K562 (cell line): Measurements from ENCODE around the gene TRAP1. TPM values are rescaled to one million over a fixed set of nuclear protein-coding genes. Genes with fewer than 3 reads are reported as not detected.

Source experiments
- ATAC-seq: fragments of 200-7000 bp; cut with Tn5 transposase; 3 replicates; pipeline ENCODE4 v1.9.1; 2020; ENCODE audit warnings: moderate library complexity
- BruUV-seq: library from RNA; stranded (reverse); fragments of 400-500 nt; replicated peaks from 2 replicates; lab custom pipeline; 2021; lab: Mats Ljungman, UMichigan
- CTCF ChIA-PET: fragments of 300-600 bp; formaldehyde crosslinking; extraction: SDS; loops from one replicate; lab custom pipeline; 2021; ENCODE audit warnings: low intra/inter-chr PET ratio; lab: Yijun Ruan, JAX
- POLR2A ChIA-PET: fragments of 300-600, 350-650 bp; sonication (Branson Sonifier 250); formaldehyde crosslinking; extraction: SDS; loops from one replicate; lab custom pipeline; 2021; ENCODE audit warnings: antibody characterized with exemption, inconsistent platforms; lab: Yijun Ruan, JAX
- DNase-seq, 4 experiments: peaks; one replicate each; pipeline versions ENCODE4 v3.0.0 to v3.0.0-alpha.2; 2011 to 2018; ENCODE audit warnings: low spot score in 3 of 4, mixed read lengths in 3 of 4; ENCODE audit errors: extremely low read depth in 1 of 4
- FAIRE-seq: peaks from 2 replicates; lab custom pipeline; 2011; peaks lifted over from hg19 to GRCh38; lab: Jason Lieb, UNC
- H2AFZ ChIP-seq: 2 replicates; pipeline ENCODE4 v1.6.0; 2011; ENCODE audit warnings: low read depth, low read length, control low read depth, inconsistent platforms
- H3K27ac ChIP-seq: fragments of 200-600 bp; 3 replicates; pipeline ENCODE4 v1.8.0; 2011; ENCODE audit warnings: low read depth, mild to moderate bottlenecking, control low read depth, inconsistent platforms, low read length, moderate library complexity, mixed read lengths; ENCODE audit errors: extremely low read depth
- H3K27me3 ChIP-seq, 2 experiments: fragments of 300-600 bp in 1 of 2; 2 replicates in 1 of 2; 3 replicates in 1 of 2; pipeline versions ENCODE4 v1.6.0 to v1.8.0; 2011; ENCODE audit warnings: inconsistent platforms in 2 of 2, low read length in 2 of 2, mild to moderate bottlenecking in 1 of 2, mixed read lengths in 1 of 2, moderate library complexity in 1 of 2; ENCODE audit not compliant: control insufficient read depth in 2 of 2, insufficient read depth in 2 of 2
- H3K36me3 ChIP-seq: fragments of 300-600 bp; 3 replicates; pipeline ENCODE4 v1.8.0; 2011; ENCODE audit warnings: mild to moderate bottlenecking, low read length, inconsistent platforms; ENCODE audit not compliant: control insufficient read depth, insufficient read depth
- H3K4me1 ChIP-seq, 2 experiments: fragments of 200-600 bp in 1 of 2; replicated peaks in 1 of 2; 2 replicates in 1 of 2; 3 replicates in 1 of 2; pipeline versions ENCODE4 v1.5.1 to v1.8.0; 2011; ENCODE audit warnings: inconsistent platforms in 2 of 2, low read length in 2 of 2, mild to moderate bottlenecking in 1 of 2, mixed read lengths in 1 of 2, moderate library complexity in 1 of 2; ENCODE audit not compliant: control insufficient read depth in 2 of 2, insufficient read depth in 2 of 2
- H3K4me2 ChIP-seq: 2 replicates; pipeline ENCODE4 v1.6.1; 2011; ENCODE audit warnings: low read length, control low read depth, inconsistent platforms, mixed read lengths; ENCODE audit not compliant: insufficient read depth
- H3K4me3 ChIP-seq: fragments of 200-600 bp; sonication (generic), shearing (Covaris generic); 2 replicates; pipeline ENCODE4 v1.5.1; 2016; ENCODE audit warnings: control low read depth, inconsistent platforms
- H3K79me2 ChIP-seq: fragments of 200-600 bp; 3 replicates; pipeline ENCODE4 v1.8.0; 2011; ENCODE audit warnings: low read length, inconsistent platforms; ENCODE audit not compliant: control insufficient read depth, insufficient read depth
- H3K9ac ChIP-seq, 2 experiments: 2 replicates each; pipeline versions ENCODE4 v1.6.0 to v1.6.1; 2011; ENCODE audit warnings: low read depth in 2 of 2, low read length in 2 of 2, control low read depth in 1 of 2, inconsistent platforms in 1 of 2, mild to moderate bottlenecking in 1 of 2, mixed read lengths in 1 of 2; ENCODE audit not compliant: insufficient read depth in 1 of 2
- H3K9me1 ChIP-seq: one replicate; pipeline ENCODE4 v1.6.0; 2011; ENCODE audit warnings: inconsistent platforms, mild to moderate bottlenecking, low read length, moderate library complexity; ENCODE audit not compliant: control insufficient read depth, insufficient read depth
- H3K9me3 ChIP-seq: replicated peaks from 2 replicates; pipeline ENCODE4 v1.5.1; 2011; ENCODE audit warnings: low read depth, low read length, inconsistent platforms; ENCODE audit not compliant: control insufficient read depth, insufficient read depth
- H4K20me1 ChIP-seq: replicated peaks from 2 replicates; pipeline ENCODE4 v1.6.1; 2011; ENCODE audit warnings: low read length, inconsistent platforms, mixed read lengths; ENCODE audit not compliant: control insufficient read depth, insufficient read depth
- POLR2G ChIP-seq: fragments of 200-400 bp; formaldehyde crosslinking; IDR thresholded peaks from 2 replicates; pipeline ENCODE4 v1.6.1; 2017; ENCODE audit warnings: low read depth, mild to moderate bottlenecking, antibody characterized with exemption, low read length, moderate library complexity
- TARDBP ChIP-seq: fragments of 450-650 bp; IDR thresholded peaks from 2 replicates; pipeline ENCODE4 v1.6.1; 2016
- ZFPM2 ChIP-seq: fragments of 250-450 bp; sonication (Bioruptor Pico); IDR thresholded peaks from 2 replicates; pipeline ENCODE4 v1.5.1; 2022; ENCODE audit warnings: mild to moderate bottlenecking
- WGBS: fragments of 100-300 bp; shearing (Covaris generic); methylation state at CpG from one replicate; pipeline ENCODE4 v1.1.6; 2016; ENCODE audit warnings: low coverage, mixed read lengths; ENCODE audit not compliant: insufficient coverage; ENCODE audit errors: missing lambda C conversion rate; 5-methylcytosine and 5-hydroxymethylcytosine counted together
- in situ Hi-C: fragments of 300-500 bp; cut with MboI; formaldehyde crosslinking; loops from 4 replicates; pipeline ENCODE4 v1.15.0; 2018; ENCODE audit warnings: inconsistent platforms, mixed read lengths
- intact Hi-C: fragments of 100-400 bp; cut with micrococcal nuclease; formaldehyde crosslinking; loops from 2 replicates; pipeline ENCODE4 v1.14.2; 2022
- polyA plus RNA-seq, 8 experiments: library from polyadenylated mRNA; depleted of rRNA in 4 of 8; stranded (reverse) in 5 of 8; unstranded in 3 of 8; fragments of >200 nt; fragmentation: Nextera tagmentation in 2 of 8; fragmentation: Illumina TruSeq in 1 of 8; extraction: Ambion mirVana in 2 of 8; extraction: Trizol in 1 of 8; gene quantifications; 2 replicates each; pipeline versions ENCODE4 v1.2.1 to v1.2.3, GENCODE V29; 2011 to 2014; ENCODE audit warnings: inconsistent platforms in 1 of 8, missing spikeins in 1 of 8
- total RNA-seq, 7 experiments: library from RNA; depleted of rRNA in 6 of 7; stranded (reverse); fragments of >200 nt in 6 of 7; fragmentation: Illumina TruSeq in 2 of 7; extraction: Trizol in 2 of 7; gene quantifications; 2 replicates each; pipeline versions ENCODE4 v1.2.1 to v1.2.3, GENCODE V29; 2011 to 2021; ENCODE audit warnings: low replicate concordance in 1 of 7

Gene TRAP1
- total and polyA plus RNA-seq, 9 of the 15 experiments (the other 6 are each of a cell fraction or from before 2014, with no cell fraction given), result 19.1 to 436 (median 301) TPM

DNA sequence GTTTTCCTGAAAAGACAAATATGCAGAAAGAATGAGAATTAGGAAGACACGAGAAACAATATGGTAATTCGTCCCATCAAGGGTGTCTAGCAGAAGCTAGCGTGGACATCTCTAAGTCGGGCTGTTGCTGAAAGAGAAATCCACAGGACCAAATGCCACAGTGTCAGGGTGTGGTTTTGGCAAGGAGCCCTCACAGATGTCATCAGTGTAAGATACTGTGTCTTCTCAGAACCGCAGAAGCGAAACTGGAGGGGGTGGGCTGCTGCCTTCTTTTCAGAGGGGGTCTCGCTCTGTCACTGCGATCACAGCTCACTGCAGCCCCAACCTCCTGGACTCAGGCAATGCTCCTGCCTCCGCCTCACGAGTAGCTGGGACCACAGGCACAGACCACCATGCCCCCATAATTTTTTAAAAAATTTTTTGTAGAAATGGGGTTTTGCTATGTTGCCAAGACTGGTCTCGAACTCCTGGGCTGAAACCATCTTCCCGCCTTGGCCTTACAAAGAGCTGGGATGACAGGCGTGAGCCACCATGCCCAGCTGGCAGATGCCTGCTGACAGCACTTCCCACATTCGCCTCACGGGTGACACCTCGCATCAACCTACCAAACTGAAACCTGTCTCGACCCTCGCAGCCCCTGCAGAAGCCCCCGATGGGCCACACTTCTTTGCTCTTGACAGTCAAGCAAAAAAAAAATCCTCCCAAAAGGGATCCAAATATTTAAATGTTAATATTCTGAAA lies 26.2 kb downstream of the TRAP1 start:
- no TSS peak for BruUV-seq
- no peaks in the 10 kb centered on the region for H3K9me3 ChIP-seq
- peaks cover 82% of the 10 kb centered on the region; the same call in 2 of the 3 replicates for H3K36me3 ChIP-seq
- POLR2A ChIA-PET, result interaction anchor here (0.7 to 1.6 kb wide), 2 partner anchors 187 to 246 kb away, joined by 3 read pairs; no protein-coding TSS in a partner anchor
- H3K27me3 ChIP-seq, result no peaks in the 10 kb centered on the region
- peaks cover 7 to 18% of the 10 kb centered on the region in 2 experiments; a peak in 4 of 5 replicates for H3K4me1 ChIP-seq
- H3K4me2 ChIP-seq, result no peak overlapping the region; the same call in 1 of the 2 replicates
- H4K20me1 ChIP-seq, result peaks cover 15% of the 10 kb centered on the region
- peak overlapping the region in 1 of 2 experiments; percentile 60; a peak in 2 of 4 replicates for H3K9ac ChIP-seq
- TF ChIP-seq TARDBP (no peak), ZFPM2 (no peak), POLR2G (0 out of 2 replicates have a peak, but pooled peaks have one; percentile 8)
- H3K4me3 ChIP-seq, result no peak overlapping the region
- CTCF ChIA-PET, result interaction anchor here (1.4 kb wide), 1 partner anchor 189 kb away, joined by 7 read pairs; the partner anchor contains the start of gene CREBBP
- DNase-seq, result peak in 1 of 4 experiments; percentile 24
- in situ Hi-C loops, result no loop called here
- no peak overlapping the region for H3K27ac ChIP-seq
- intact Hi-C loops, result loop anchor here (1.0 kb wide), 1 partner anchor 189 kb away; the partner anchor contains the start of gene CREBBP
- no peak overlapping the region for H2AFZ ChIP-seq
- 83% methylated on average over 18 of the region's 19 CpGs for WGBS
- peak; percentile 35 for FAIRE-seq
- ATAC-seq, result peak; percentile 15; the same call in 1 of the 3 replicates
- H3K79me2 ChIP-seq, result peaks cover 55% of the 10 kb centered on the region
- H3K9me1 ChIP-seq, result no peaks in the 10 kb centered on the region
